Sciatic nerve (tissue), 2 donors: Measurements from ENCODE around the gene PRSS57. TPM values are rescaled to one million over a fixed set of nuclear protein-coding genes. Genes with fewer than 3 reads are reported as not detected.
"Not testable (repeated sequence)": the region's sequence is repeated elsewhere in the genome, so short reads cannot be mapped to it uniquely, and the experiment has no call there.

ENCODE experiments used
- ATAC-seq: fragments of 200-7000 bp; cut with Tn5 transposase; one replicate; pipeline ENCODE4 v1.9.1; 2020; ENCODE audit warnings: mild to moderate bottlenecking, moderate library complexity
- DNase-seq: peaks from one replicate; pipeline ENCODE4 v3.0.0-alpha.2; 2020; ENCODE audit warnings: low spot score
- intact Hi-C: fragments of 100-400 bp; cut with DNase I; formaldehyde crosslinking; loops from one replicate; pipeline ENCODE4 v1.14.2; 2022
- total RNA-seq: library from RNA; stranded (reverse); fragmentation: NEBNext Ultra II Directional; extraction: Animal tissue kit (Norgen Biotek cat#: 25700); gene quantifications from one replicate; pipeline ENCODE4 v1.2.1, GENCODE V29; 2021
- donor health status: DM: no; HTN: no; CAD: no.
- donor health status: DM: no; HTN: no; CAD: no.

The PRSS57 gene
- total RNA-seq, 1 donor from 2014 or later, result not detected

DNA sequence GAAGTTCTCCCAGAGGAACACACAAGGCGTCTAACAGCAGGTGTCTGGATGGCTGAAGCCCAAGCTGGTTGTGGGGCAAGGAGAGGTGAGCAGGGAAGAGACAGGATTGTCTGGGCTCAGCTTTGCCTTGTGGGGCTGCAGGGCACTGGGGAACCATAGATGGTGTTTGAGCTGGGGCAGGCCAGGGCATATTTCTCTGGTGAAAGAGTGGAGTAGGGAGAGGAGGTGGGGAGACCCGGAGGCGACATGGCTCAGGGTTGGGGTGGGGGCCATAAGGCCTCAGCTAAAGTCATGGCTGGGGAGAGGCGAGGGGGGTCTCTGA, 8.0 kb upstream of the PRSS57 start:
- DNase-seq (no peak), ATAC-seq (peak; percentile 14)
- intact Hi-C loops, result no loop called here

DNA sequence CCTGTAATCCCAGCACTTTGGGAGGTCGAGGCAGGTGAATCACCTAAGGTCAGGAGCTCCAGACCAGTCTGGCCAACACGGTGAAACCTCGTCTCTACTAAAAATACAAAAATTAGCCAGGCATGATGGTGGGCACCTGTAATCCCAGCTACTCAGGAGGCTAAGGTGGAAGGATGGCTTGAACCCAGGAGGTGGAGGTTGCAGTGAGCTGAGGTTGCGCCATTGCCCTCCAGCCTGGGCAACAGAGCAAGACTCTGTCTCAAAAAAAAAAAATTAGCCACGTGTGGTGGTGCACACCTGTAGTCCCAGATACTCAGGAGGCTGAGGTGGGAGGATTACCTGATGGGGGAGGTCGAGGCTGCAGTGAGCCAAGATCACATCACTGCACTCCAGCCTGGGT, 7.6 kb upstream of the PRSS57 start:
- intact Hi-C loops, ATAC-seq, DNase-seq: not testable (repeated sequence)

DNA sequence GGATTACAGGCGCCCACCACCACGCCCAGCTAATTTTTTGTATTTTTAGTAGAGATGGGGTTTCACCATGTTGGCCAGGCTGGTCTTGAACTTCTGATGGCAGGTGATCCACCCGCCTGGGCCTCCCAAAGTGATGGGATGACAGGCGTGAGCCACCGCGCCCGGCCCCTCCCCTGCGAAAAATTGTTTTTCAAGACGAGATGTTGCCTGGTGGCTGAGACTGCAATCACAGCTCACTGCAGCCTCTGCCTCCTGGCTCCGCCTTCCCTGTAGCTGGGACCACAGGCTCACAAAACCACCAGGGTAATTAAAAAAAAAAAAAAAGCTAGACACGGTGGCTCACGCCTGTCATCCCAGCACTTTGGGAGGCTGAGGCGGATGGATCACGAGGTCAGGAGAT, 4.6 kb upstream of the PRSS57 start:
- DNase-seq, intact Hi-C loops, ATAC-seq: not testable (repeated sequence)

GRCh38 chr19:698529-698928, 3.3 kb upstream of the PRSS57 start:
- ATAC-seq, intact Hi-C loops, DNase-seq: not testable (repeated sequence)

- DNase-seq (no peak), ATAC-seq (no peak)
- intact Hi-C loops, result no loop called here
Measured at GRCh38 chr19:694481-695351, 536 bp downstream of the PRSS57 start.

DNA sequence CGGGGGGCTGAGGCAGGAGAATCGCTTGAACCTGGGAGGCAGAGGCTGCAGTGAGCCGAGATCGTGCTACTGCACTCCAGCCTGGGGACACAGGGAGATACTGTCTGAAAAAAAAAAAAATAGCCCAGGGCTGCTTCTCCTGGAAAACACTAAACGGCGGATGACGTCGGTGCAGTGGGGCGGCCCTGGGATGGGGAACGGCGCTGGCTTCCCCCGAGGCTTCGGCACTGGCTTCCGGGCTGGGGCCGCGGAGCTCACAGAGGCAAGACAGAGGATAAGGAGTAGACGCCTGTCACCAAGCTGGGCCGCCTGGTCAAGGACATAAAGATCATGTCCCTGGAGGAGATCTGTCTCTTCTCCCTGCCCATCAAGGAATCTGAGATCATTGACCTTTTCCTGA, 5.0 kb downstream of the PRSS57 start:
- intact Hi-C loops, result no loop called here
- ATAC-seq (no peak), DNase-seq (no peak)

GRCh38 chr19:688992-689391, 6.3 kb downstream of the PRSS57 start:
- ATAC-seq (no peak), DNase-seq (no peak)
- intact Hi-C loops, result no loop called here

DNA sequence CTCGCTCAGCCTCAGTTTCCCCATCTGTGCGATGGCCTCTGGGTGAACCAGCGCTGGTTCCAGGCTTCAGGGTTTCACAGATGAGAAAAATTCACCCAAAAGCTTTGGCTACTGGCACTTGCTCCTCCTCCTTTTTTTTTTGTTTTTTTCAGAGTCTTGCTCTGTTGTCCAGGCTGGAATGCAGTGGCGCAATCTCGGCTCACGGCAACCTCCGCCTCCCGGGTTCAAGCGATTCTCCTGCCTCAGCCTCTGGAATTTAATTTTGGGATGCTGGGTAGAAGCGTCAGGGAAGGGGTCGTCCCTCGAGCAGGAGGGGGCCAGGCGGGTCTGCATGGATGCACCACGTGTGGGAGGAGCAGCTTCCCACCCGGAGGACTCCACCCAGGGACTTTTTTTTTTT, 7.0 kb downstream of the PRSS57 start:
- intact Hi-C loops, result no loop called here
- DNase-seq (no peak), ATAC-seq (no peak)

DNA sequence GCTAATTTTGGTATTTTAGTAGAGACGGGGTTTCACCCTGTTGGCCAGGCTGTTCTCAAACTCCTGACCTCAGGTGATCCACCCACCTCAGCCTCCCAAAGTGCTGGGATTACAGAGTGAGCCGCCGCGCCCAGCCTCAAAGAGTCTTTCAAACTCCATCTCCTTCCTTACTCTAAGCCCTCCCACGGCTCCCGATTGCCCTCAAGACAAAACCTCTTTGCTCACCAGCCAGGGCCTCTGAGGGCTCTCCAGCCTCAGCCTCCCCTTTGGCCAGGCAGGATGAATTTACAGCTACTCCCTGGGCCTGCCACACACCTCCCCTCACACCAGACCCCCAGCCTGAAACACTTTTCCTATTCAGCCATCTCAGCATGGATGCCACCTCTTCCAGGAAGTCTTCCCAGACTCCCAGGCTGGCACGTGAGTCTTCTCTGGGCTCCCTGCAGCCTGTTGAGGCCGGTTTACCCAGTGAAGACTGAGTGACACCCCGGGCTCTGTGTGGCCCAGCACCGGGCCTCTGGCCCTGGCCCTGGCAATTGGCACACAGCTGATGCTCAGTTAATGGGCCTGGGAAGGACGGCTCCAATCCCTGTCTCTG, 7.6 kb downstream of the PRSS57 start:
- intact Hi-C loops, result no loop called here

DNA sequence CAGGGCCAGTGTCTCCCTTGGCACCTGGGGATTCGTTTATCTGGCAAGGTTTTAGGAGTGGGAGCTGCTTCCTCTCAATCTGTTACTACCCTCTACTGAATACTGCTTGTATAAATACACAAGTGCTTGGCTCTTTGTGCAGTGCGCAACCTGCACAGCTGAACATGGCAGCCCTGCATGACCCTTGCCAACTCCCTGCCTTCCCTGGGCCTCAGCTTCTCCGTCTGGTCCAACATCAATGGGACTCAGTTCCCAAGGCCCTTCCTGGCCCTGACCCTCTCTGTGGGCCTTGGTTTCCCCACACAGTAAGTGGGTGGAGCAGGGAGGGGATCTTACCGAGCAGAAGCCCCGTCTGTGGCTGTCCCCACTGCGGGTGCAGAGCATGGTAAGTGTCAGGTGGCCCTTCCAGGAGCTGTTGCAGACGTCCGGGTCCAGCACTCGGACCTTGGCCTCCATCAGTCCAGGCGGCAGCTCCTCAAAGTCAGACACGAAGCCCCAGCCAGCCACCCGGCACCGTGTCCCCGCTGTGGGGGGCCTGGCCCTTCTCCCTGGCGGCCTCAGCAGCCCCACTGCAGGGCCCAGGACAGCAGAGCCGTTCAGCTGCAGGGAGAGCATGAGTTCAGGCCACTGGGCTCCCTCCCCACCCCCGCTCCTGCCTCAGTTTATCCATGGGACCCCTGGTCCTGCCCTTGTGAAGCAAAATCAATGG, 8.5 kb downstream of the PRSS57 start:
- ATAC-seq (no peak), DNase-seq (no peak)
- intact Hi-C loops, result no loop called here

More for the DNA sequence above, 7.6 kb downstream of the PRSS57 start:
- DNase-seq, result no peak
- no peak for ATAC-seq

GRCh38 chr19:685454-685931, 9.8 kb downstream of the PRSS57 start:
- ATAC-seq, result no peak
- no peak for DNase-seq
- intact Hi-C loops, result no loop called here

DNA sequence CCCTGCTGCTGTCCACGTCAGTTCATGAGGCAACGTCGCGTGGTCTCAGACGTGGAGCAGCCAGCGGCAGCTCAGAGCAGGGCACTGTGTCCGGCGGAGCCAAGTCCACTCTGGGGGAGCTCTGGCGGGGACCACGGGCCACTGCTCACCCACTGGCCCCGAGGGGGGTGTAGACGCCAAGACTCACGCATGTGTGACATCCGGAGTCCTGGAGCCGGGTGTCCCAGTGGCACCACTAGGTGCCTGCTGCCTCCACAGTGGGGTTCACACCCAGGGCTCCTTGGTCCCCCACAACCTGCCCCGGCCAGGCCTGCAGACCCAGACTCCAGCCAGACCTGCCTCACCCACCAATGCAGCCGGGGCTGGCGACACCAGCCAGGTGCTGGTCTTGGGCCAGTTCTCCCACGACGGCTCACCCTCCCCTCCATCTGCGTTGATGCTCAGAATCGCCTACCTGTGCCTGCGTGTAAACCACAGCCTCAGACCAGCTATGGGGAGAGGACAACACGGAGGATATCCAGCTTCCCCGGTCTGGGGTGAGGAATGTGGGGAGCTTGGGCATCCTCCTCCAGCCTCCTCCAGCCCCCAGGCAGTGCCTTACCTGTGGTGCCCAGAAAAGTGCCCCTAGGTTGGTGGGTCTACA, 12.5 kb downstream of the PRSS57 start:
- ATAC-seq, result no peak
- no peak for DNase-seq
- intact Hi-C loops, result no loop called here

GRCh38 chr19:681029-682019, 13.9 kb downstream of the PRSS57 start:
- DNase-seq (peak; percentile 97), ATAC-seq (peak; percentile 0)
- intact Hi-C loops, result no loop called here

DNA sequence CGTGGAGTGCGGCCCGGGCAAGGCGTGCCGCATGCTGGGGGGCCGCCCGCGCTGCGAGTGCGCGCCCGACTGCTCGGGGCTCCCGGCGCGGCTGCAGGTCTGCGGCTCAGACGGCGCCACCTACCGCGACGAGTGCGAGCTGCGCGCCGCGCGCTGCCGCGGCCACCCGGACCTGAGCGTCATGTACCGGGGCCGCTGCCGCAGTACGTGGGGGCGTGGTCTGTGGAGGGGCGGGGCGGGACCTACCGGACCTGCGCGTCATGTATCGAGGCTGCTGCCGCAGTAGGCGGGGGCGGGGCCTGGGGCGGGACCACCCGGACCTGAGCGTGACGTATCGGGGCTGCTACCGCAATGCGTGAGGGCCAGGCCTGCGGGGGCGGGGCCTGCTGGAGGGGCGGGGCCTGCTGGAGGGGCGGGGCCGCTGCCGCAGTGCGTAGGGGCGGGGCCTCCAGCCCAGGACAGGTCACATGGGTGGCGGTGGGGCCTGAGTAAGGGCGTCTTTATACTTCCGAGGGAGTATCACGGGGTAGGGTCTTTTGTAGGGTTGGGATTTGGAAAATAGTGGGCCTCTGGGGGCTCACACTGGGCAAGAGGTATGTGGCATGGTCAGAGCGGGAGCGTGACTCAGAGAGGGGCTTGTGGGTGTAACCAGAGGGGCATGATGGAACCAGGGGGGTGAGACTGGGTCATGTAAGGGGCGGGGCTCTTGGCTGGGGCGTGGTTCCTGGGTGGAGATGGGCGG, 14.8 kb downstream of the PRSS57 start:
- DNase-seq (peak; percentile 100), ATAC-seq (peak; percentile 79)
- intact Hi-C loops, result no loop called here

GRCh38 chr19:679418-680286, 15.6 kb downstream of the PRSS57 start:
- intact Hi-C loops, result no loop called here
- DNase-seq (peak; percentile 88), ATAC-seq (peak; percentile 35)

DNA sequence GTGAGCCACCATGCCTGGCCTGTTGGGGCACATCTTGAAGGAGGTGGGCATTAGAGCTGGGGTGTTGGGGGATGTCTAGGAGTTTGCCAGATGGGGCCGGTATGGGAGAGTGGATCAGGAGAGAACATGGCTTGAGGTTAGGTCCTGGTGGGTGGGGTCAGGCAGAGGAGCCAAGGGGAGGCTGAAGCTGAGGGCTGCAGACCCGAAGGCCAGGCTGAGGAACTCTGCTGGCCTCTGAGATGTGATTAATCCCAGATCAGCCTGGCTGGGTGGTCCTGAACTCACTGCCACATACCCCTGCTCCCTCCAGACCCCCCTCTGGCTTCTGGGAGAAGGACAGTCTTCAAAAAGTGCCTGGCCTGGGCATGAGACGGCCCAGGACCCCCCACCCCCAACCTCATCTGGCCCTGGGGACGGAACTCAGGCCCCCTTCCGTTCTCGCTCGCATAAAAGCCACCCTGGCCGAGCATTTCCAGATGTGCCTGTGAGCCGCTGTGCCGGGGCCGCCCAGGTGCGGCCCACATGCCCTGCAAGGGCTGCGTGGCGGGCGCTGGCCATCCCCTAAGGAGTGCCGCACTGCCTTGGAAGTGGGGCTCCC, 16.4 kb downstream of the PRSS57 start:
- intact Hi-C loops, result no loop called here
- no peak for DNase-seq

More for the DNA sequence above, 16.4 kb downstream of the PRSS57 start:
- no peak for ATAC-seq
